Measurements from ENCODE around the gene TTLL5. TPM values are rescaled to one million over a fixed set of nuclear protein-coding genes. Genes with fewer than 3 reads are reported as not detected.

Gene TTLL5
- total and polyA plus RNA-seq, 9 of the 15 experiments (the other 6 are each of a cell fraction or from before 2014, with no cell fraction given): 4.1 to 18.9 (median 12.6) TPM

- no peak overlapping the region for H3K4me3 ChIP-seq
- WGBS (ENCODE audit: insufficient coverage, low coverage, missing lambda C conversion rate): 28% methylated on average over 4 of the region's 4 CpGs
- H2AFZ ChIP-seq (ENCODE audit: low read depth, low read length): no peak overlapping the region
- no peaks in the 10 kb centered on the region for H3K9me1 ChIP-seq (ENCODE audit: control insufficient read depth, insufficient read depth, low read length)
- H3K36me3 ChIP-seq (ENCODE audit: control insufficient read depth, insufficient read depth, low read length): no peaks in the 10 kb centered on the region
- H3K27me3 ChIP-seq (ENCODE audit: control insufficient read depth in 2 of 2, insufficient read depth in 2 of 2, low read length in 2 of 2): no peaks in the 10 kb centered on the region
- no peak overlapping the region for H3K4me2 ChIP-seq (ENCODE audit: insufficient read depth, low read length)
- no peak for ATAC-seq
- H4K20me1 ChIP-seq (replicated peaks; ENCODE audit: control insufficient read depth, insufficient read depth, low read length): no peaks in the 10 kb centered on the region
- intact Hi-C loops (cut with micrococcal nuclease) (no loop called here), in situ Hi-C loops (cut with MboI) (no loop called here)
- TF ChIP-seq ZNF609 (CRISPR knock-in tag; IDR thresholded peaks at IDR 0.05; ENCODE audit: borderline replicate concordance) (no peak), MEIS2 (IDR thresholded peaks at IDR 0.05; ENCODE audit: partially characterized antibody) (no peak), MBD1 (CRISPR knock-in tag; IDR thresholded peaks at IDR 0.05) (no peak), ZKSCAN3 (CRISPR knock-in tag; IDR thresholded peaks at IDR 0.05) (no peak), MCM2 (IDR thresholded peaks at IDR 0.05; ENCODE audit: low read depth) (no peak), SP2 (IDR thresholded peaks at IDR 0.05; ENCODE audit: extremely low read depth, low read depth, low read length, poor library complexity, severe bottlenecking) (no peak)
- no peak overlapping the region for H3K9ac ChIP-seq (ENCODE audit: insufficient read depth in 1 of 2, low read depth in 2 of 2, low read length in 2 of 2)
- no peak for FAIRE-seq
- no TSS peak for BruUV-seq (replicated peaks)
- H3K9me3 ChIP-seq (replicated peaks; ENCODE audit: control insufficient read depth, insufficient read depth, low read depth, low read length): no peaks in the 10 kb centered on the region
- CTCF ChIA-PET (ENCODE audit: low intra/inter-chr PET ratio): no interaction called here
- H3K79me2 ChIP-seq (ENCODE audit: control insufficient read depth, insufficient read depth, low read length): no peaks in the 10 kb centered on the region
- no peak overlapping the region for H3K27ac ChIP-seq (ENCODE audit: extremely low read depth, low read depth, low read length)
- no peaks in the 10 kb centered on the region; a peak in 1 of 5 replicates for H3K4me1 ChIP-seq (replicated peaks in 1 of 2; ENCODE audit: control insufficient read depth in 2 of 2, insufficient read depth in 2 of 2, low read length in 2 of 2)
- no peak for DNase-seq (ENCODE audit: extremely low read depth in 1 of 4, low spot score in 3 of 4)
- POLR2A ChIA-PET: no interaction called here
Observed at GRCh38 chr14:75991753-75992152, 330.7 kb downstream of the TTLL5 start.
